Mammary epithelial cell (primary cell): Measurements from ENCODE around the gene PARD3B.

Experiments
- EZH2 ChIP-seq: IDR thresholded peaks from 2 replicates; pipeline ENCODE4 v1.6.1; 2012; ENCODE audit warnings: low read length, inconsistent platforms, borderline replicate concordance
- TF ChIP-seq, protein P1 (sequence below), 2 donors: IDR thresholded peaks in 1 of 2; conservative IDR thresholded peaks in 1 of 2; 2 replicates each; pipeline ENCODE4 v1.5.1; 2011 to 2012; ENCODE audit warnings: inconsistent platforms in 2 of 2, low read length in 2 of 2, mild to moderate bottlenecking in 2 of 2, control low read depth in 1 of 2, low read depth in 1 of 2; ENCODE audit not compliant: insufficient read depth in 1 of 2; ENCODE audit errors: extremely low read depth in 1 of 2

DNA sequence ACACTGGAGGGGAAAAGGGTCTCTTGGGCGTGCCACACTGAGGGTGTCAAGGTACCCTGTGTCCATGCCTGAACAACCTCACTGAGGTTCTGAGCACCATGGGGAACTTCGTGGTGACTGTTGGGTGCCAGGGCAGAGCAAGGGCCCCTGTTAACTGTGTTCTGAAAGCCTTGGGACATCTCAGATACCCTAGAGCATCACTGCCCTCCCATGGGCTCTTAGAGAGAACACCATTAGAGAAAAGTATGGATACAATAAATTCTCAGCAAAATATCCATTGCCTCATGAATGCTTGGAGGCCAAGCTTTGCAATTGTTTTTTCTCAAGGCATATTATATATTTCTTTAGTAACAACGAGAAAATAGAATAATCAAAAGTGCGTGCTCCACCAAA is 648.6 kb downstream of the PARD3B start:
- TF ChIP-seq, protein P1, sequence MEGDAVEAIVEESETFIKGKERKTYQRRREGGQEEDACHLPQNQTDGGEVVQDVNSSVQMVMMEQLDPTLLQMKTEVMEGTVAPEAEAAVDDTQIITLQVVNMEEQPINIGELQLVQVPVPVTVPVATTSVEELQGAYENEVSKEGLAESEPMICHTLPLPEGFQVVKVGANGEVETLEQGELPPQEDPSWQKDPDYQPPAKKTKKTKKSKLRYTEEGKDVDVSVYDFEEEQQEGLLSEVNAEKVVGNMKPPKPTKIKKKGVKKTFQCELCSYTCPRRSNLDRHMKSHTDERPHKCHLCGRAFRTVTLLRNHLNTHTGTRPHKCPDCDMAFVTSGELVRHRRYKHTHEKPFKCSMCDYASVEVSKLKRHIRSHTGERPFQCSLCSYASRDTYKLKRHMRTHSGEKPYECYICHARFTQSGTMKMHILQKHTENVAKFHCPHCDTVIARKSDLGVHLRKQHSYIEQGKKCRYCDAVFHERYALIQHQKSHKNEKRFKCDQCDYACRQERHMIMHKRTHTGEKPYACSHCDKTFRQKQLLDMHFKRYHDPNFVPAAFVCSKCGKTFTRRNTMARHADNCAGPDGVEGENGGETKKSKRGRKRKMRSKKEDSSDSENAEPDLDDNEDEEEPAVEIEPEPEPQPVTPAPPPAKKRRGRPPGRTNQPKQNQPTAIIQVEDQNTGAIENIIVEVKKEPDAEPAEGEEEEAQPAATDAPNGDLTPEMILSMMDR (conservative IDR thresholded peaks at IDR 0.05 in 1 of 2, IDR thresholded peaks at IDR 0.05 in 1 of 2; ENCODE audit: extremely low read depth in 1 of 2, insufficient read depth in 1 of 2, low read depth in 1 of 2, low read length in 2 of 2), result no peak
- TF ChIP-seq EZH2, result no peak
